IPS-20b (cell line): ENCODE measurements around the gene CAPN5.

Source experiments
- H3K27ac ChIP-seq: one replicate; pipeline ENCODE4 v1.5.1; 2013; ENCODE audit warnings: low read length
- H3K27me3 ChIP-seq: 2 replicates; pipeline ENCODE4 v1.6.1; 2013; ENCODE audit warnings: mild to moderate bottlenecking, low read length, inconsistent platforms; ENCODE audit not compliant: insufficient read depth
- H3K36me3 ChIP-seq: 2 replicates; pipeline ENCODE4 v1.6.1; 2013; ENCODE audit warnings: low read depth, mild to moderate bottlenecking, inconsistent platforms, low read length, moderate library complexity; ENCODE audit not compliant: insufficient read depth
- H3K4me1 ChIP-seq: 2 replicates; pipeline ENCODE4 v1.6.1; 2013; ENCODE audit warnings: mild to moderate bottlenecking, control low read depth, inconsistent platforms, low read length, moderate library complexity; ENCODE audit not compliant: insufficient read depth
- H3K4me3 ChIP-seq: 2 replicates; pipeline ENCODE4 v1.5.1; 2013; ENCODE audit warnings: mild to moderate bottlenecking, low read length, inconsistent platforms
- H3K9ac ChIP-seq: 2 replicates; pipeline ENCODE4 v1.6.1; 2013; ENCODE audit warnings: low read depth, mild to moderate bottlenecking, inconsistent platforms, low read length, moderate library complexity
- H3K9me3 ChIP-seq: 2 replicates; pipeline ENCODE4 v1.6.1; 2013; ENCODE audit warnings: mild to moderate bottlenecking, low read depth, low read length, inconsistent platforms; ENCODE audit not compliant: insufficient read depth

CAPN5 gene

GRCh38 chr11:77166021-77166420 lies 99.2 kb downstream of the CAPN5 start:
- no peaks in the 10 kb centered on the region; the same call in 1 of the 2 replicates for H3K27me3 ChIP-seq
- H3K9ac ChIP-seq: no peak overlapping the region
- no peak overlapping the region for H3K4me3 ChIP-seq
- H3K9me3 ChIP-seq: no peaks in the 10 kb centered on the region
- no peak overlapping the region for H3K27ac ChIP-seq
- H3K4me1 ChIP-seq: peaks cover 9% of the 10 kb centered on the region
- no peaks in the 10 kb centered on the region for H3K36me3 ChIP-seq

DNA sequence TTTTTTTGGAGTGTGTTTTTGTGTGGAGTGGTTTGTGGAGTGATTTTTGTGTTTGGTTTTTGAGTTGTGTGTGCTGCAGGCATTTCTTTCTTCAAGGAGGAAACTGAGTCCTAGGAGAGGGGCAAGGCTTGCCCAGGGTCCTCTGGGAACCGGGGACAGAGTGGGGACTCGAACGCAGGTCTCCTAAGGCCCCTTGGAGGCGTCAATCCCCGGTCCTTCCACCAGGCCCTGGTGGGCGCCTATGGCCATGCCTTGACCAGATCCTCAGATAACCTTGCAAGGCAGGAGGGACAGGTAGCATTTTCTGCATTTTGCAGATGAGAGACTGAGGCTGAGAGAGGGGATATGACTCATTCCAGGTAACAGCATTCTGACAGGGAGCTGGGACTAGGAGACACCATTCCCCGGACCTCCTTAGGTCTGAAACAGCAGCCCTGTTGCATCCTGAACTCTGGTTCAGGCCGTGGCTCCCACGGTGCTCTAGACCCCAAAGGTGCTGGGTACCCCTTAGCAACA lies 100.4 kb downstream of the CAPN5 start:
- Histone ChIP-seq H3K27me3 (no peaks in the 10 kb centered on the region), H3K9me3 (no peaks in the 10 kb centered on the region), H3K27ac (no peak overlapping the region), H3K36me3 (no peaks in the 10 kb centered on the region), H3K9ac (no peak overlapping the region), H3K4me1 (peaks cover 19% of the 10 kb centered on the region), H3K4me3 (no peak overlapping the region)

DNA sequence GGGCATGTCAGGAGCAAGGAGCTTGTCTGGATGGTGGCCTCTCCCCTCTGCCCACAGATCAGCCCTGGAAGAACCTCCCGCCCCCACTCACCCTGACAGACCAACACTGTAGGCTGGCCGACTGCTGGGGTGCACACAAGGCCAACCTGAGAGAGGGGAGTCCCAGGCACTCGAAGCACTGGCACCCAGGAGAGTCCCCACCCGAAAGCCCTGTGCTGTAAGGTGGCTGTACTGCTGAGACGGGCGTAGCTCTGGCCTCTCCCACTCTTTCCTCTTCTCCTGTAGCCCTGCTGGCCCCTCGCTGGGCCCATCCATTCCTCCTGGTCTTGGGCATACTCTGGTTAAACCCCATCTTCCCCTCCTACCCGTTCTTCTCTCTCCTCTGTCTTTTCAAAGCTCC lies 101.0 kb downstream of the CAPN5 start:
- H3K27ac ChIP-seq: no peak overlapping the region
- H3K9me3 ChIP-seq: no peaks in the 10 kb centered on the region
- no peaks in the 10 kb centered on the region for H3K36me3 ChIP-seq
- H3K27me3 ChIP-seq: no peaks in the 10 kb centered on the region
- no peak overlapping the region for H3K9ac ChIP-seq
- peaks cover 21% of the 10 kb centered on the region for H3K4me1 ChIP-seq
- no peak overlapping the region for H3K4me3 ChIP-seq

DNA sequence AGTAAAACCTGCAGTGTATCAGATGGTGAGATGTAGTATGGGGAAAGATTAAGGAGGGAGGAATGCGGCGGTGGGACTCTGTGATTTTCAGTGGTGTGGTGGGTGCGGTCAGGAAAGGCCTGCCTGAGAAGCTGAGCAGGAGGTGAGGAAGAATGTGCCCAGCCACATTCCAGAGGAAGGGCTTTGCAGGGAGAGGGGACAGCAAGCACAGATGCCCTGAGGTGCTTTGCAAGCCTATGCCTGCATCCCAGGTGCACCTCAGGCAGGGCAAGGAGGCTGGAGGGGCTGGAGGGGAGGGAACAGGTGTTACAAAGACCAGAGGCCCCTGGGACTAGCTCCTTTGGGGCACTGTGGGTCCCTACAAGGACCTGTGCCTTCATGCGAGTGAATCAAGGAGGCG lies 103.3 kb downstream of the CAPN5 start:
- Histone ChIP-seq H3K9me3 (no peaks in the 10 kb centered on the region), H3K27ac (no peak overlapping the region), H3K9ac (no peak overlapping the region), H3K4me1 (peaks cover 25% of the 10 kb centered on the region), H3K4me3 (no peak overlapping the region), H3K27me3 (no peaks in the 10 kb centered on the region), H3K36me3 (no peaks in the 10 kb centered on the region)

- Histone ChIP-seq H3K9ac (no peak overlapping the region; the same call in 1 of the 2 replicates), H3K4me3 (no peak overlapping the region), H3K4me1 (peaks cover 35% of the 10 kb centered on the region), H3K36me3 (no peaks in the 10 kb centered on the region), H3K27ac (no peak overlapping the region), H3K27me3 (no peaks in the 10 kb centered on the region; the same call in 1 of the 2 replicates), H3K9me3 (no peaks in the 10 kb centered on the region)
Observed at GRCh38 chr11:77171254-77171653, 104.5 kb downstream of the CAPN5 start.

DNA sequence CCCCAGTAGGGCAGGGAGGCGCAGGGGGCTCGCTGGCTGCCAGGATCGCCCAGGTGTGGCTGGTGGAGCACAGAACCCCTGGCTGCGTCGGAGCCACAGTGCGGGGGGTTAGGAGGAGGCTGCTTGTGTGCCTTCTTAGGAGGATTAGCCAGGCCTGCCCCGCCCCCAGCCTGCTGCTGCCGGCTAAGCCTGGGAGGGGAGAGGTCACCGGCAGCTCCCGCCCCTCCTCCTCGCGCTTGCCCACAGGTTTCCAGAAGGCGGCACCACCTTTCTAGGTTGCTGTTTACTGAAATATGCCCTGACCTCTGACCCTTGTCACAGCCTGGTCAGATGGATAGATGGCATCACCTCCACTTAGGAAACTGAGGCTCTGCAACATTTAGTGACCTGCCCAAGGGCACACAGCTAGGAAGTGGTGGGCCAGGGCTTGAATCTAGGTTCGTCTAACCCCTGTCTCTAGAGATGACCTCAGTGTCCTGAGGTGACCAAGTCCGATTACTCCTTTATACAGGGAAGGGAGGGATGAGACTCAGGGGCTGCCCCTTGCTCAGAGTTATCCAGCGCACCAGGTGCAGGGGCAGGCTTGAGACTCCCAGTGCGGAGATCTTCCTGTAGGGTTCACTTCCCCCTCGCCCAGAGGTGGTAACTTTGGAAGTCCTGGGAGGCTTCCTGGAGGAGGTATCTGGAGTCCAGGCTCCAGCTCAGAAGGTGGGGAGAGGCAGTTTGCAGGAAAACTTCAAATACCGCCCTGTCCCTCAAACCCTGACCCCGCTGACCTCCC lies 105.3 kb downstream of the CAPN5 start:
- Histone ChIP-seq H3K9me3 (no peaks in the 10 kb centered on the region), H3K4me1 (peaks cover 36% of the 10 kb centered on the region), H3K4me3 (peak overlapping the region; percentile 25; the same call in 1 of the 2 replicates), H3K27me3 (no peaks in the 10 kb centered on the region; the same call in 1 of the 2 replicates), H3K9ac (no peak overlapping the region; the same call in 1 of the 2 replicates), H3K36me3 (no peaks in the 10 kb centered on the region), H3K27ac (no peak overlapping the region)

DNA sequence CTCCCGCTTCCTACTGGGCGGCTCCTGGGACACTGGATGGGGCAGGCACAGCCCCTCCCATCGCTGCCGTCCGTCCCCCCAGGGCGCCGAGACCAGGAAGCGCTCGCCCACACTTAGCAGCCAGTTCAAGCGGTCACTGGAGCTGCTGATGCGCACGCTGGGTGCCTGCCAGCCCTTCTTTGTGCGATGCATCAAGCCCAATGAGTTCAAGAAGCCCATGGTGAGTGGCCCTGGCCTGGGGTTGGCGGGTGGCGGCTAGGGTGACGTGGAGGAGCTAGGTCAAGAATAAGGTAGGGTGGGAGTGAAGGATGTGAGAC lies 105.9 kb downstream of the CAPN5 start:
- Histone ChIP-seq H3K4me3 (no peak overlapping the region), H3K9me3 (no peaks in the 10 kb centered on the region), H3K36me3 (no peaks in the 10 kb centered on the region), H3K27me3 (no peaks in the 10 kb centered on the region; the same call in 1 of the 2 replicates), H3K9ac (no peak overlapping the region), H3K4me1 (peaks cover 36% of the 10 kb centered on the region), H3K27ac (no peak overlapping the region)

DNA sequence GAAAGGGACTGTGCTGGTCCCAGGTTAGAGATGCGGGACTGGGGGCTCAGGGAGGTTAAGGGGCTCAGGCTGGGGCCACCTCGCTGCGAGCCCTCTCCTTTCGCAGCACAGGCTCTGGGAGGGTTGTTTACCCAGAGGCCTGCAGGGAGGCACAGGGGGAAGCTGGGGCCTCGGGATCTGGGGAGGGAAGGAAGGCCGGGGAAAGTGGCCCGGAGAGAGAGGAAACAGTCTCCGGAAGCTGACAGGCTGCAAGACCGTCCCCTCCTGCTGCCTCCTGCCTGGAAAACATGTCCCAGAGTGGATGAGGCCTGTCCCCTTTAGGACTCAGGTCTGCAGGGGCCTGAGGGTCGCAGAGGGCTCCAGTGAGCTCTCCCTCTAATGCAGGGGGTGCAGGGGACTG lies 106.7 kb downstream of the CAPN5 start:
- Histone ChIP-seq H3K9me3 (no peaks in the 10 kb centered on the region), H3K27me3 (no peaks in the 10 kb centered on the region; the same call in 1 of the 2 replicates), H3K36me3 (no peaks in the 10 kb centered on the region), H3K4me1 (peaks cover 36% of the 10 kb centered on the region), H3K27ac (no peak overlapping the region), H3K4me3 (no peak overlapping the region), H3K9ac (no peak overlapping the region)

DNA sequence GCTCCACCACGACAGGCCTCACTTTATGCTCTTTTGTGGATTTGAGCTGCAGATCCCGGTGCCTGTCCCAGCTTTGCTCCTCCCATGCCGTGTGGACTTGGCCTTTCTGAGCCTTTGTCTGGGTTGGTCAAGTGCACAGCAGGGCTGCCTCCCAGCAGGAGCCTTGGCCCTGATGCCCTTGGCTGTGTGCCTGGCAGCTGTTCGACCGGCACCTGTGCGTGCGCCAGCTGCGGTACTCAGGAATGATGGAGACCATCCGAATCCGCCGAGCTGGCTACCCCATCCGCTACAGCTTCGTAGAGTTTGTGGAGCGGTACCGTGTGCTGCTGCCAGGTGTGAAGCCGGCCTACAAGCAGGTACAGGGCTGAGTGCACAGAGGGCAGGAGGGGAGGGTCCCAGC lies 107.8 kb downstream of the CAPN5 start:
- H3K4me3 ChIP-seq: no peak overlapping the region
- H3K27me3 ChIP-seq: no peaks in the 10 kb centered on the region; the same call in 1 of the 2 replicates
- H3K27ac ChIP-seq: no peak overlapping the region
- no peak overlapping the region for H3K9ac ChIP-seq
- no peaks in the 10 kb centered on the region for H3K9me3 ChIP-seq
- H3K36me3 ChIP-seq: no peaks in the 10 kb centered on the region
- H3K4me1 ChIP-seq: peaks cover 36% of the 10 kb centered on the region

DNA sequence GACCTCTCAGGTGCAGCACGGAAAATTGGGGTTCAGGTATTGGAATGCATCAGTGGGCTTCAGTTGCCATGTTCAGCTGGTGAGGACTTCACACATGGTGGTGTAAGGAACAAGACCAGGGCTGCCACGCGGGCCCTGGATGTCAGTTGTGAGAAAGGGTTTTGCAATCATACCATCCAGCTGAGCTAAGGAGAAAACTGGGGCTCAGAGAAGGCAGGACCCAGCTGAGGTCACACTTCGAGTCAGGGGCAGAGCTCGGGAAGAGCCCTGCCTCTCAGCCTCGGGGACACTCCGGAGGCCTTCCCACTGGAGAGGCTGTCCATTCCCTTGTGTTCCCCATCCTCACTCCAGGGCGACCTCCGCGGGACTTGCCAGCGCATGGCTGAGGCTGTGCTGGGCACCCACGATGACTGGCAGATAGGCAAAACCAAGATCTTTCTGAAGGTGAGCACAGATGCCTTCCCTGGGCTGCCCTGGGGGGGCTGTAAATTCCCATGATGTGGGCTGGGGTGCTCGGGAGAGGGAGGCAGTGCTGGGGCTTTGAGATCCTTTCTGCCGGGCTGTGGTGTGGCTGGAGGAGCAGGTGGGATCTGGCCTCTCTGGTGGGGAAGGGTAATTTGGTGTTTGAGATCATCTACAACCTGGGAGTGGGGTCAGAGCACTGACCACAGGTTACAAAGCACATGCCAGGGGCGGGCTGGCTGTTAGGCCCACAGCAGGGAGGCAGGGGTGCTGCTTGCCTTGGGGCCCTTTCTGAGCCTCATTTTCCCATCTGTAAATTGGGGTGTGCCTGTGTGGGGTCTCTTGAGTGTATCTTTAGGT lies 108.5 kb downstream of the CAPN5 start:
- H3K27ac ChIP-seq: no peak overlapping the region
- H3K9ac ChIP-seq: peak overlapping the region; percentile 51; the same call in 1 of the 2 replicates
- H3K9me3 ChIP-seq: no peaks in the 10 kb centered on the region
- H3K4me1 ChIP-seq: peaks cover 35% of the 10 kb centered on the region
- no peaks in the 10 kb centered on the region for H3K36me3 ChIP-seq
- H3K27me3 ChIP-seq: no peaks in the 10 kb centered on the region; the same call in 1 of the 2 replicates
- no peak overlapping the region for H3K4me3 ChIP-seq
